Small intestine (tissue), 7 donors: ENCODE data around the gene MRGPRG. TPM values are rescaled to one million over a fixed set of nuclear protein-coding genes. Genes with fewer than 3 reads are reported as not detected.

Experiments
- DNase-seq, 2 donors: peaks; one replicate each; pipeline versions ENCODE4 v3.0.0 to v3.0.0-alpha.2; 2013
- FAIRE-seq: peaks from 2 replicates; lab custom pipeline; 2012; peaks lifted over from hg19 to GRCh38; lab: Jason Lieb, UNC
- H3K27ac ChIP-seq, 3 donors: one replicate each; pipeline ENCODE4 v1.5.1; 2013; ENCODE audit warnings: low read length in 2 of 3, mild to moderate bottlenecking in 2 of 3, control low read depth in 1 of 3, inconsistent platforms in 1 of 3, low read depth in 1 of 3, moderate library complexity in 1 of 3
- H3K27me3 ChIP-seq, 3 donors: one replicate each; pipeline ENCODE4 v1.6.1; 2013; ENCODE audit warnings: low read length in 3 of 3, inconsistent platforms in 1 of 3; ENCODE audit not compliant: control insufficient read depth in 3 of 3, insufficient read depth in 3 of 3
- H3K36me3 ChIP-seq, 3 donors: one replicate each; pipeline ENCODE4 v1.6.1; 2013; ENCODE audit warnings: low read length in 3 of 3, inconsistent platforms in 1 of 3, low read depth in 1 of 3, mild to moderate bottlenecking in 1 of 3, moderate library complexity in 1 of 3; ENCODE audit not compliant: control insufficient read depth in 3 of 3, insufficient read depth in 2 of 3
- H3K4me1 ChIP-seq, 3 donors: one replicate each; pipeline ENCODE4 v1.6.1; 2013; ENCODE audit warnings: low read length in 2 of 3, inconsistent platforms in 1 of 3, low read depth in 1 of 3, mild to moderate bottlenecking in 1 of 3, moderate library complexity in 1 of 3; ENCODE audit not compliant: control insufficient read depth in 3 of 3, insufficient read depth in 2 of 3
- H3K4me3 ChIP-seq, 3 donors: one replicate each; pipeline ENCODE4 v1.5.1; 2013; ENCODE audit warnings: low read length in 3 of 3, control low read depth in 1 of 3, inconsistent platforms in 1 of 3, low read depth in 1 of 3, mild to moderate bottlenecking in 1 of 3, moderate library complexity in 1 of 3
- H3K9me3 ChIP-seq, 2 donors: one replicate each; pipeline ENCODE4 v1.6.1; 2013; ENCODE audit warnings: low read depth in 1 of 2, low read length in 1 of 2; ENCODE audit not compliant: control insufficient read depth in 2 of 2, insufficient read depth in 1 of 2
- WGBS, 3 donors: extraction: QIAGEN DNeasy Blood & Tissue Kit; methylation state at CpG; one replicate each; pipeline ENCODE4 v1.1.7; 2013; 5-methylcytosine and 5-hydroxymethylcytosine counted together
- polyA plus RNA-seq, 4 donors: library from polyadenylated mRNA; stranded (reverse) in 3 of 4; unstranded in 1 of 4; fragments of 200-250 nt in 3 of 4; fragments of 120-200 nt in 1 of 4; gene quantifications; one replicate each; pipeline versions ENCODE4 v1.2.1 to v1.2.3, GENCODE V29; 2013
- donor health status: healthy with polysubstance abuse.
- donor health status: control.
- donor health status: control.
- donor health status: Bipolar disorder and iron deficiency.
- donor health status: healthy.

MRGPRG gene
- polyA plus RNA-seq, 4 donors = not detected

DNA sequence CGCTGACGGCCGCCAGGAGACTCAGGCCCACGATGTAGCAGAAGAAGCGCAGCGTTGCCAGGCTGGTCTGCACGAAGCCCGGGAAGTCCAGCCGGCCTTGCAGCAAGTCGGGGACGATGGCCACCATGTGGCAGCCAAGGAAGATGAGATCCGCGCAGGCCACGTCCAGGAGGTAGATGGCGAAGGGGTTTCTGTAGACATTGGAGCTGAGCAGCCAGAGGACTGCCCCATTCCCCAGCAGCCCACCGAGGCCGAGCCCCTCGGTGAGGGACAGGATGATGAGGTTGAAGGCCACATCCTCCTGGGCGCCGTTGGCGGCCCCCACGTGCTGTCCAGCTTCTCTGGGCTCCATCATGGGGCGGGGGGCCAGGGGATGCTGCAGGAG lies 9.8 kb upstream of the MRGPRG start:
- no peak overlapping the region for H3K27ac ChIP-seq
- FAIRE-seq (no peak), DNase-seq (no peak)
- no peaks in the 10 kb centered on the region for H3K36me3 ChIP-seq
- WGBS, 3 donors = 81 to 84% (median 81%) methylated on average over 21 to 23 of the region's 23 CpGs
- H3K9me3 ChIP-seq = no peaks in the 10 kb centered on the region
- peaks cover 0 to 40% (median 0%) of the 10 kb centered on the region in 3 donors for H3K27me3 ChIP-seq
- no peak overlapping the region for H3K4me3 ChIP-seq
- H3K4me1 ChIP-seq = no peaks in the 10 kb centered on the region

DNA sequence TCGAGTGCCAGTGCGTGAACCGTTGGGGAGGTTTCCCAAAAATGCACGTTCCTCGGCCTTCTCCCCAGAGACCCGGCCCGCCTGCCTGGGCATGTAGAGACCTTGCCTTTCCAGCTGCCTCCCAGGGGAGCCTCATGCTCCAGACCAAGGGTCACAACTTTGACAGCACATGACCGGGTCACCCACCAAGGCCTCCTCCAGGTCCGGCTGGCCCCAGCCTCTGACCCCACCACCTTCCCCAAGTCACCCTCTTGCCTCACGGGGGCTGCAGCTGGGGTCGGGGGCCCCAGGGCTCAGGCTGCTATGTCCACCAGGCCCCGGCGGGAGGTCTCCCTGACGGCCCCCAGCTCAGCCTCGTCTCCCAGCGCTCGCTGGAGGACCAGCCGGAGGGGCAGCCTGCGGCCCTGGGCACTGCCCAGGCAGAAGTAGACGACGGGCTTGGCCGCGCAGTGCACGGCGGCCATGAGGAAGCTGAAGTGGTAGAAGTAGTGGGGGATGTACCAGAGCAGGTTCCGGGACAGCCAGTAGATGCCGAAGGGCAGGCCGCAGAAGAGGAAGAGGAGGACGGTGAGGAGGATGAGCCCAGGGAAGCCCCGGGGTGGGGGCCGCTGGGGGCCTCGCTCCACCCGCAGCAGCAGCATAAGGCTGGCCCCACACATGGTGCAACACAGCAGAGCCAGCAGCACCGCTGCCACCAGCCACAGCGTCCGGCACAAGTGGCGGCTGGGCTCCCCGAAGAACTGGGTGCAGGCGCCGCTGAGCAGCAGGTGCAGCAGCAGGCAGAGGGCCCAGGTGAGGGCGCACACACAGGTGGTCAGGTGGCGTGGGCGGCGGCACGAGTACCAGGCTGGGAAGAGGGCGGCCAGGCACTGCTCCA lies 9.2 kb upstream of the MRGPRG start:
- WGBS, 3 donors = 78 to 86% (median 81%) methylated on average over 40 to 46 of the region's 46 CpGs
- H3K4me3 ChIP-seq = no peak overlapping the region

DNA sequence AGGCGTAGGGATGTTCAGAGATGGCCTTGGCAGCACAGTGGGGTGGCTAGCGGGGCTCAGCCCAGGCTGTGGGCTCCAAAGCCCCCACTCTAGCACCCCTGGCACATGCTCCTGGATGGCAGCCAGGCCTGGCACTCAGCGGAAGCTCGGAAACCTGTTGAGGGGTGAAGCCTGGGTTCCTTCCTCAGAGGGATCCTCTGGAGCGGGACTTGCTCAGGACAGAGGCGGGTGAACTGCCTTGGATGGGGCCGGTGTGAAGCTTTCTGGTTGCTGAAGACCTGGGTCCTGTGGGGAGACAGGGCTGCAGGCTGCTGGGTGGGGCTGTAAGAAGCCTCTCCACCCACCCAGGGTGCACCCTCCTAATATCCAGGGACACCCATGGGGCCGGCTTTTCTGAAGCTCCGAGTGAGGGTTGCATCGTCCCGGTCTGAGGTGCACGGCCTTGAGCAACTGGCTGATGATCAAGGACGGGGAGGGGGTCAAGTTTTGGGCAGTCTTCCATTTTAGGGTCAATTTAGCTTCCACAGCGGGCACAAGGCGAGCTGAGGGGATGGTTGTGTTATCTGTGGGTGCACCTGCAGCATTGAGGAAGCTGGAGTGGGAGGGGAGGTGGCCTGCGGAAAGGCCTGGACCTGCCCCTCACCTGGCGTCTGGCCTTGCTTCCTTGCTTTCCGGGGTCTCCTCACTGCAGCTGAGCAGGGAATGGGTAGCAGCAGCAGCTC lies 8.4 kb upstream of the MRGPRG start:
- FAIRE-seq = no peak
- no peak overlapping the region for H3K27ac ChIP-seq
- no peak for DNase-seq
- H3K36me3 ChIP-seq = no peaks in the 10 kb centered on the region
- H3K4me1 ChIP-seq = no peaks in the 10 kb centered on the region
- H3K27me3 ChIP-seq = peaks cover 0 to 39% (median 0%) of the 10 kb centered on the region in 3 donors
- H3K4me3 ChIP-seq = no peak overlapping the region
- H3K9me3 ChIP-seq = no peaks in the 10 kb centered on the region
- WGBS, 3 donors = 80 to 89% (median 82%) methylated on average over 18 of the region's 18 CpGs

More for the DNA sequence above, 9.2 kb upstream of the MRGPRG start:
- FAIRE-seq = no peak
- Histone ChIP-seq H3K27ac (no peak overlapping the region), H3K36me3 (no peaks in the 10 kb centered on the region), H3K4me1 (no peaks in the 10 kb centered on the region), H3K9me3 (no peaks in the 10 kb centered on the region), H3K27me3 (peaks cover 0 to 40% (median 0%) of the 10 kb centered on the region in 3 donors)
- no peak for DNase-seq

DNA sequence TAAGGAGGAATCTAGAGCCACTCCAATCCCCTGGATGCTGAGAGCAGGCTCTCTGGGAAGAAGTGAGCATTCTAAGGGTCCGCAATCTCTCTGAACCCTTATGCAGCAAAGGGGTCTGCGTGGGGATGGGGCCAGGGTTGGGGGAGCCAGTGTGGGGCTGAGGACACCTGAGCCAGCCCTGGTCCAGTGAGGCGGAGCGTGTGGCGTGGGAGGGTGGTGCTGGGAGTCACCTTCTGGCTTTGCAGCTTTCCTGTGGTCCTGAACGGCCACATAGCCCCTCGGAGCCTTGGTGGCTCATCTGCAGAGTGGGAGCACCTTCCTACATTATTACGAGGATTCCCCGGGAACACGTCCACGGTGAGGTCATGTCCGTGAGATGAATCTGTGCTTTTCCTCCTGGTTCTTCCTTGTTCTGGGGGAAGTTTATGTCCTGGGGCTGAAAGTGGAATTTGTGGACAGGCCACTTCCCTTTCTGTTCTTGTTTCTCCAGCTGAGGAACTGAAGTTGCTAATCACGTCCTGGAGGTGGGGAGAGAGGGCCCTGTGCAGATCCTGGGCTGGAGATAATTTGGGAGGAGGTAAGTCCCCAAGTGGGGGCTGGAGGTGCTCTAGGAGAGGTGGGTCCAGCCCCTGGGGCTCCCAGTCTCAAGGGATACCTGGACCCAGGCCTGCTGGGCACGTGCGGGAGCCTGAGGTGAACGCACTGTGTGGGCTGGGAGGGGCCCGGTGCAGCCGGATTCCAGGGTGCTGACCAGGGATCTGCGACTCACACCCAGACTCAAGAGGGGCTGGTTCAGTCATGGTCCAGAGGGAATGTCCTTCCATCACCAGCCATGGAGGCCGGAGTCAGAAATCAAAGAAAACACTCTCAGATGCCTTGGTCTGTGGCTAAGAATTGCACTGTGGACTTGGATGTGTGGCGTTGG lies 7.5 kb upstream of the MRGPRG start:
- 77 to 81% (median 78%) methylated on average over 20 of the region's 21 CpGs for WGBS, 3 donors
- FAIRE-seq (no peak), DNase-seq (no peak)
- Histone ChIP-seq H3K4me1 (no peaks in the 10 kb centered on the region), H3K9me3 (no peaks in the 10 kb centered on the region), H3K36me3 (no peaks in the 10 kb centered on the region), H3K27me3 (peaks cover 0 to 40% (median 0%) of the 10 kb centered on the region in 3 donors), H3K27ac (no peak overlapping the region), H3K4me3 (no peak overlapping the region)

DNA sequence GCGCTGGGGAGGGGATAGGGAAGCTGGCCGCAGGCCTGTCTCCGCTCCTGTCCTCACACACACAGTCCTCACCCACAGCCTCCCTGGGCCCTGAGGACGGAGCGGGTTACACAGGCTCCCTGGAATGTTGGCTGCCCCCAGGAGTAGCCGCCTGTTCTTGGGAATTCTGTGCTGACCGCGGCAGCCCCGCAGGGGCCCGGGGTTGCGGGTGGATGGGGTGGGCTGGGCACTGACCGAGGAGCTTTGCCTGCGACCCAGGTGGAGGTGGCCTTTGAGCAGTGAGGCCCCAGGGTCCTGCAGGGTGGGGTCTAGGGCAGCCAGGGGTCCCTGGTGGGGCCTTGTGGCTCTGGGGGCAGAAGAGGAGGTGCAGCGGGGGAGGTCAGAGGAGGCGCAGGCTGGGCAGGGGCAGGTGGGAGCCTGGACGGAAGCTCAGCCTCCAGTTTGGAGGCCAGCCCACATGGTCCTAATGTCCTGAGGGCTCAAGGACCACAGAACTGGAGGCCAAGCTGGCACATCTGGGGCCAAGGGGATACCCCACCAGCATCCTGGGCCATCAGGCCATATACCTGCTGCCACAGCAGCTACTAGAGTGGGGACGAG lies 6.6 kb upstream of the MRGPRG start:
- H3K4me1 ChIP-seq = no peaks in the 10 kb centered on the region
- no peaks in the 10 kb centered on the region for H3K36me3 ChIP-seq
- no peak for FAIRE-seq
- H3K27me3 ChIP-seq = peaks cover 0 to 44% (median 0%) of the 10 kb centered on the region in 3 donors
- DNase-seq = no peak
- H3K9me3 ChIP-seq = no peaks in the 10 kb centered on the region
- no peak overlapping the region for H3K4me3 ChIP-seq
- H3K27ac ChIP-seq = no peak overlapping the region
- WGBS, 3 donors = 78 to 85% (median 84%) methylated on average over 16 to 17 of the region's 17 CpGs

DNA sequence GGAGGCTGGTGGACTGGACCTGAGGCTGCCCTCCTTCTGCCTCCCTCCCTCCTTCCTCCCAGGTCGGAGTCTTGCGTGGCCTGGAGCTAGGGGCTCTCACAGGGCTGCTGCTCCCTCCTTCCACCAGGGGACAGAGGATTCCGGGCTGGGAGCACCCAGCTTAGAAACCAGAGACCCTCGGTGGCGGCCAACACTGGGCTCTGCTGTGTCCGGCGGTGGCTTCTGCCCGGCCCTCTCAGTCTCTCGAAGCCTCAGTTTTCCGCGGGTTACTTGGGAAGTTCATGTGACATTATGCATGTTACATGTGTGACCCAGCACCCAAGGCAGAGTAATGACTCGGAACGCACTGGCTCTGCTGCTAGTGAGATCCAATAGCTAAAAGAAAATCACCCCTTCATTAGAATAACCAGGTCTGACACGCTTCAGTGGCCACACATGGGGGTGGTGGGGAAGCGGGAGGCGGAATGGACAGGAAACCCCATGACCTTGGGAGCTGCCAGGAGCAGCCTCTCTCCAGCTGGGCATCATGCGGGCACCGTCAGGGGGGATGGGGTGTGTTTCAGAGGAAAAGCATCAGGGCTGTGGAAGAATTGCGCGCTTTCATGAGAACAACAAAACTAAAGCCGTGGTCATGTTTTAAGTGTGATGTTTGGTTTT lies 5.9 kb upstream of the MRGPRG start:
- DNase-seq (no peak), FAIRE-seq (no peak)
- H3K27ac ChIP-seq = no peak overlapping the region
- peaks cover 0 to 50% (median 0%) of the 10 kb centered on the region in 3 donors for H3K27me3 ChIP-seq
- WGBS, 3 donors = 74 to 82% (median 78%) methylated on average over 21 of the region's 21 CpGs
- no peaks in the 10 kb centered on the region for H3K4me1 ChIP-seq
- no peak overlapping the region for H3K4me3 ChIP-seq
- H3K9me3 ChIP-seq = no peaks in the 10 kb centered on the region
- no peaks in the 10 kb centered on the region for H3K36me3 ChIP-seq

DNA sequence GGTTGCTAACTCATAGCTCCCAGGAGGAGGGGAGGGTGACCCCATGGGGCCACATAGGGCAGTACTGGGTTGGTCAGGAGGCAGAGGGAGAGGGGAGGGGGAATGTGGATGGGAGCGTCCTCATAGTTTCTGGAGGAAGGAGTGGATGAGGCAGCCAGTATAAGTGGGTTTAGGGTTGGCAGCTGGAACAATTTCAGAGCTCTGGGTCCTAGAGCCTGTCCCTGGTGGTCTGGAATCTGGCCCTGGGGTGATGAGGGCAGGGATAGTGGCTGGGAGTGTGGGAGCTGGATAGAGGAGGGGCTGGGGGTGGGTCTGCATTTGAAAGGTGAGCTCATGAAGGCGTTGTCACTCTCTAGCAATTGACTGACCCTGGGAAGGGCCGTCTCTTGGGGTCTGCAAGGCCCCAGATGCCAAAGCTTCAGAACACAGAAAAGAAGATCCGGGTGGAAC lies 5.3 kb upstream of the MRGPRG start:
- 43 to 63% (median 44%) methylated on average over 4 of the region's 4 CpGs for WGBS, 3 donors
- Histone ChIP-seq H3K4me3 (no peak overlapping the region), H3K27ac (no peak overlapping the region), H3K4me1 (no peaks in the 10 kb centered on the region), H3K36me3 (no peaks in the 10 kb centered on the region), H3K27me3 (peaks cover 0 to 54% (median 0%) of the 10 kb centered on the region in 3 donors), H3K9me3 (no peaks in the 10 kb centered on the region)
- no peak for DNase-seq
- FAIRE-seq = no peak
